DMS153 treated with DMSO at 0.1 percent for 48 hours (cell line): Measurements from ENCODE around the gene OR5C1.
A peak's percentile ranks its signal among the peaks of the same experiment; 100 is the strongest.

Experiments used
- DNase-seq: peaks from one replicate; lab custom pipeline; 2025; ENCODE audit not compliant: unreplicated experiment; lab: John Stamatoyannopoulos, UW

OR5C1 gene

DNA sequence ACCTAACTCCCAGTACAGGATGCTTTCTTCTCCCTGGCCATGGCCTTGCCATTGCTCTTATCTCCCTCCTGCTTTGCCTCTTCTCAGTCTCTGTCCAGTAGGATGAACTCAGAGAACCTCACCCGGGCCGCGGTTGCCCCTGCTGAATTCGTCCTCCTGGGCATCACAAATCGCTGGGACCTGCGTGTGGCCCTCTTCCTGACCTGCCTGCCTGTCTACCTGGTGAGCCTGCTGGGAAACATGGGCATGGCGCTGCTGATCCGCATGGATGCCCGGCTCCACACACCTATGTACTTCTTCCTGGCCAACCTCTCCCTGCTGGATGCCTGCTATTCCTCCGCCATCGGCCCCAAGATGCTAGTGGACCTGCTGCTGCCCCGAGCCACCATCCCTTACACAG lies at the start of gene OR5C1:
OR5C1 (plus strand) TSS at position 103 of the 400 bp plus-strand sequence; CDS start at position 103, 0 bp downstream.
- DNase-seq, result no peak

DNA sequence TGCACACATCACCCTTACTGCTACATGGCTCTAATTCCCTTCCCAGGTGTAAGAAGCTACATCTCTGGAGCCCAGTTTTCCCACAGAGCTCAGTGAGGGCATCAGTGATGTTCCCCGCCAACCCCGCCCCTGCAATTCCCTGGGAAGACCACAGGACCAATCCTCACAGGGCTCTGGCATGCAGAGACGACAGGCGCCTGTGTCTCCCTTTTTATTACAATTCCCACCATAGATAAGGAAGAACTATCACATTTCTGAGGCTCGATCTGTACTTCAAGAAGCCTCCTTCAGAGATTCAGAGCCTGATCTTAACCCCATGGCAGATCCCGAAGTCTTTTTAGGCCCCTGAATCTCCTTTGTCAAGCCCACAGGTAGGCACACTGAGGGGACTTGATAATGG lies 46.7 kb upstream of the OR5C1 start, which contains the start of gene OR1L6:
OR1L6 (plus strand) TSS at position 301 of the 400 bp plus-strand sequence. CDS start 7,545 bp downstream, outside the sequence.
- no peak for DNase-seq

DNA sequence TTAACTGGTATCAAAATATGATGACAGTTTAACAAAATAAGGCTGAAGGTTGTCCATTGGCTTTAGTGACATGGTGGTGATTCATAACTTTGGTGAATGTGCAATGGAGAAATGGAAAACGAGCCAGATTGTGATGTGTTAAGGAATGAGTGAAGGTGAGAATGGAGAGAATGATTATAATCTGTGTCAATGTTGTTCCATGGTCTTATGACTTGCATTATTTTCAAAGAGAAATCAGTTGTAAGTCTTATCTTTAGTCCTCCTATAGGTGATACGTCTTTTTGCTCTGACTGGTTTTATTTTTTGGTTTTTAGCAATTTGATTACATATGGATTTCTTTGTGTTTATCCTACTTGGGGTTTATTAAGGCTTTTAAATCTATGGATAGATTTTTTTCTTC lies 33.9 kb upstream of the OR5C1 start:
- no peak for DNase-seq

DNA sequence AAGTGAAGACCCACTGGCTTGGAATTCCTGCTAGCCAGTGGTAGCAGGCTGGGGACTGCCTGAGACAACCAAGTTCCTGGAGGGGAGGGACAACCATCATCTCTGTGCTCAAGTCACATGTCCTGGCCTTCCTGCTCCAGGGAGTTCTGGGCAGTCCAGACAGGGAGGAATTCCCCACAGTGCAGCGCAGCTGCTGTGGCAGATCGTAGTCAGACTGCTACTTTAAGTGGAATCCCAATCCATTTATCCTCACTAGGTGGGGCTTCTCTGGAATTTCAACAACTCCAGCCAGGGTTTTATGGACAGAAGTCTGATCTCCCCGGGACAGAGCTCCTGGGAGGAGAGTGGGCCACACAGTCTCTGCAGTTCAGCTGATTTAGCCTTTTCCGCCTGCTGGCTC lies 20.9 kb upstream of the OR5C1 start:
- DNase-seq, result no peak

DNA sequence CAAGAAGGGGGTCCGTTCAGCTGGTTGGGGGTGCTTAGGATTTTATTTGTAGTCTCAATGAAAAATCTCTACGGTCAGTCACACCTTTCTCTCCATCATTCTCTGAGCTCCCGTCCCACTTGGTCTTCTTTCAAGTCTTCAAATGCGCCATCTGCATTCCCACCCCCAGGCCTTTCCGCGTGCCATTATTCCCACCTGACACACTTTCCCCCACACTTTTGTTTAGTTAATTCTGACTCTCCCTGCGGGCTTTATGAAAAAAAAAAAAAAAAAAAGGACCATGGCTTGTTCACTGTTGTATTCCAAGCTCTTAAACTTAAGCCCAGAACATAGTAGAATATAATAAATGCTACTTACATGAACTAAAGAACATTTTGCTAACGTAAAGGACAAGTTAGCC lies 11.7 kb upstream of the OR5C1 start:
- DNase-seq, result no peak

DNA sequence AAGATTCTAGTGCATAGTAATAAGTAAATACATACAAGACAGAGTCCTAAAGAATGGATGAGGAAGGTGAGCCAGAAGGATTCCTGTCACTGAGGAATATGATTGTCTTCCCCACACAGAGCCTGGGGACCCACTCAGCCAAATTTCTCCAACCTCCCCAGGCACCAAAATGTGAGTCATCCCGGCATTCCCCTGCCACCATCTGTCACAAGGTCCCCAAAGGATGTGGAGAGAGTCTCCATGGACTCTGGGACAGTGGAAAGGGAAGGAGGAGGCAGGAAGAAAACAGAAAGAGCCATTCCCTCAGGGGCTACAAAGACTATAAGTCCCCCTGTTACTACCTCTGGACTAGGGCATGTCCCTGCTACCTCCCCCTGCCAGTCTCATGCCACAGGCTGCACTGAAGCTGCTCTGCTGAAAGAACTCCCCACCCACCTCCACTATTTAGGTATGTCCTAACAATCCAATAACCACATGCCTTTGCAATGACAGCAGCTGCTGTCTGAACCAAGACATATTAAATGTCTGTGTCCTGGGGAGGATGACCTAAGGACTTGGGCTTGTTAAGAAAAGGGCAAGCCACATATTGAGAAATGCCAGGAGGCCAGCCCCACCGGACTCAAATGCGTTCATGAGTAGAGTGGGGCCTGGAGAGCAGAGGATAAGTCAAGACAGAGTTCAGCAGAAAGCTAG lies 10.7 kb upstream of the OR5C1 start:
- no peak for DNase-seq

DNA sequence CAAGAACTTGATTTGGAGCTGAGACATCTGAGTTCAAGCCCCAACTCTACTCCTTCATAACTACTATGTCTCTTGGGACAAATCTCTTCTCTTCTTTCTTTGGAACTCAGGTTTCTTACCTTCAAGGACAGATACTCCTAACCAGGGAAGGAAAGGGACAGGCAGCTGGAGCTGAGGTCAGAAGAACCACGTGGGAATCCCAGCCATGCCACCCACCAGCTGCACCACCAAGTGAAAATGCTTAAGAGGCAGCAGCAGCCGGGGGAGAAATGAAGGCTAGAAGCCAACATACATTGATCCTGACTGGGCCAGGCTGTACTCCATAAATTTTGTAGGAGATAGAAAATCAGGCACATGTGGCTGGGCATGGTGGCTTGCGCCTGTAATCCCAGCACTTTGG lies 9.6 kb upstream of the OR5C1 start:
- no peak for DNase-seq

DNA sequence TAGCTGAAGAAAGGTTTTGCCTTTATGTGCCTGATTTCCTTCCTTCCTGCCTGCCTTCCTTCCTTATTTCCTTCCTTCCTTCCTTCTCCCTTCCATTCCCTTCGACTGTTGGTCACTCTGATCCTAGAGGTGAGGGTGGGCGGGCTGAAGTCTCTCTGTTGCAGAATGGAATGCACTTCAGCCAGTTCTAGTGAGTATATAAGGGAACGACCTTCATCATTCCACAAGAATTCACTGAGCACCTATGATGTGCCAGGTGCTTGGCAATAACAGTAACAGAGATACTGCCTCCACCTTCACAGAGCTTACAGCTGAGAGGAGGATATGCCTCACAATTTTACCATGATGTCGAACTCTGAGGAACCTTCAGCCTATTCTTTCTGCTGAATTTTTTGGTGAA lies 8.7 kb upstream of the OR5C1 start:
- no peak for DNase-seq

DNA sequence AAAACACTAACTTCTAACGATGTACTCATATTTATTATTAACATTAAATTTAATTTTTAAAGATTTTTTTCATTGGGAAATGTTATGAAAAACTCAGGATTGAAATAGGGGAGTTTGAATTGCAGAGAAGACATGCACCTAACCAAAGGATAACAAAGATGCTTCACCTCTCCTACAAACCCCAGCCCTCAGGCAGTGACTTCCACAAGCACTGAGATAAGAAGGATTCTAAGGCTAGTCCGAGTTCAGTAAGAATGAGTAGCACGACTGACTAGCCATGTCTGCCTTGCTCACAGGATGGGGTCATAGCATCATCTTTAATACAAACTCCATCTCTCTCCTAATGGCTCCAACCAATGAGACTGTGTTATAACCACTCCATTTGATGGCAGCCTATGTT lies 7.1 kb upstream of the OR5C1 start:
- no peak for DNase-seq

DNA sequence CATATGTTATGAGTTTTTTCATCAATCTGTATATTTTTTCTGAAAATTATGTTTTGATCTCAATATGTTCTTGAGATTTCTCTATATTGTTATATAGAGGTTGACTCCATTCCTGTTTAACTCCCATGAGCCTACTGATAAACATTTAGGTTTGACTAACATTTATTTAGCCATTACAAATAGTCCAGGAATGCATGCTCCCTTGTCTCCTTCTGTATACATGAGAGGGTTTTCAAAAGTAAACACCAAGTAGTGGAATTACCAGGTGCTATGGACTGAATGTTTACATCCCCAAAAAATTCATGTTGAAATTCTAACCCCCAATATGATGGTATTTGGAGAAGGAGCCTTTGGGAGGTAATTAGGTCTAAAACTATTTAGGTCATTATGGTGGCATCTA lies 3.5 kb upstream of the OR5C1 start:
- DNase-seq, result no peak

DNA sequence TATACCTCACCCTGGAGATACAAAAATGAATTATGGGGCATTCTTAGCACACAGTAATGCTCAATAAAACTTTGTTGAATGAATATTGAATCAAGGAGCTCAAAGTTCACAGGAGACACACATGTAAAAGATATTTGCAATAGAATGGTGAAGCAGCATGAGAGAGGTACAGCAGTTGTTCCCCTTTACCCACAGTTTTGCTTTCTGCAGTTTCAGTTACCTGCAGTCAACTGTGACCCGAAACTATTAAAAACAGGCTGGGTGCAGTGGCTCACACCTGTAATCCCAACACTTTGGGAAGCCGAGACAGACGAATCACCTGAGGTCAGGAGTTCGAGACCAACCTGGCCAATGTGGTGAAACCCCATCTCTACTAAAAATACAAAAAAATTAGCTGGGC lies 2.4 kb upstream of the OR5C1 start:
- DNase-seq, result no peak

DNA sequence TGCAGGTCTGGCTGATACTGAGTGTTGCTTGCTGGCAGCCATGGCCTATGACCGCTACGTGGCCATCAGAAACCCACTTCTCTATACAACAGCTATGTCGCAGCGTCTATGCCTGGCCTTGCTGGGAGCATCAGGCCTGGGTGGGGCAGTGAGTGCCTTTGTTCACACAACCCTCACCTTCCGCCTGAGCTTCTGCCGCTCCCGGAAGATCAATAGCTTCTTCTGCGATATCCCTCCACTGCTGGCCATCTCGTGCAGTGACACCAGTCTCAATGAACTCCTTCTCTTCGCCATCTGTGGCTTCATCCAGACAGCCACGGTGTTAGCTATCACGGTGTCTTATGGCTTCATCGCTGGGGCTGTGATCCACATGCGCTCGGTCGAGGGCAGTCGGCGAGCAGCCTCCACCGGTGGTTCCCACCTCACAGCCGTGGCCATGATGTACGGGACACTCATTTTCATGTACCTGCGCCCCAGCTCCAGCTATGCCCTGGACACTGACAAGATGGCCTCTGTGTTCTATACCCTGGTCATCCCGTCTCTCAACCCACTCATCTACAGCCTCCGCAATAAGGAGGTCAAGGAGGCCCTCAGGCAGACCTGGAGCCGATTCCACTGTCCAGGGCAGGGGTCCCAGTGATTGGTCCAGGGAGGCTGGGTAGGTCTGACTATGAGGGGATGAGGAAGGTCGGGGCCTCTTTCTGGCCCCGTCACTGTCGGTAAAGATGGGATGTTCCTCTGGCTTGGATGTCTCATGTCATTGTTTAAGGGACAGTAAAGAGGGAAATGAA lies 718 bp downstream of the OR5C1 start:
- no peak for DNase-seq

DNA sequence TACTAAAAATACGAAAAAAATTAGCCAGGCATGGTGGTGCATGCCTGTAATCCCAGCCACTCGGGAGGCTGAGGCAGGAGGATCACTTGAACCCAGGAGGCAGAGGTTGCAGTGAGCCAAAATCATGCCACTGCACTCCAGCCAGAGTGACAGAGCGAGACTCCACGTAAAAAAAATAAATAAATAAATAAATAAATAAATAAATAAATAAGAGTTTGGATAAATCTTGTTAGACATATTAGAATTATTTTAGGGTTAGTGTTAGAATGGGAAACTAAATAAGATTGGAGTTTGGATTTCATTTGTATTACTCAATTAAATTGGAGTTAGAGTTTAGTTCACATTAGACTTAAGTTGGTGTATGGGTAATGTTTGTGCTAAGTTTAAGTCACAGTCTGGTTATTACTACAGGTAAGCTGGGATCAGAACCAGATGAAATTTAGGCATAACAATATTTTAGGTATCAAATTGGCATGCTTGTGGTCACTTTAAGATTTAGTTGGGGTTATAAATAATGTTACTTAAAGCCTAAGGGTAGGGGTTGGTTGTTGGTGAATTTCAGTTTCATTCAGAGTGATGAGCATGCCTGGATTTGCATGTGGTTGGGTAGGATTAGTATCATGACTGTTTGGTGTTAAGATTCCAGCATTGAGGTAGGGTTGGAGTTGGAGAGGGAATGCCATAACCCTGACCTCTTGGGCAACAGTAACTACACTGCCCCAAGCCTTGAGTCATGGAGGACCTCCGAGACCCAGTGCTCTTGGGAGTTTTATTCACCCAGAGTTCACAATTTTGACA lies 3.3 kb downstream of the OR5C1 start:
- DNase-seq, result no peak

DNA sequence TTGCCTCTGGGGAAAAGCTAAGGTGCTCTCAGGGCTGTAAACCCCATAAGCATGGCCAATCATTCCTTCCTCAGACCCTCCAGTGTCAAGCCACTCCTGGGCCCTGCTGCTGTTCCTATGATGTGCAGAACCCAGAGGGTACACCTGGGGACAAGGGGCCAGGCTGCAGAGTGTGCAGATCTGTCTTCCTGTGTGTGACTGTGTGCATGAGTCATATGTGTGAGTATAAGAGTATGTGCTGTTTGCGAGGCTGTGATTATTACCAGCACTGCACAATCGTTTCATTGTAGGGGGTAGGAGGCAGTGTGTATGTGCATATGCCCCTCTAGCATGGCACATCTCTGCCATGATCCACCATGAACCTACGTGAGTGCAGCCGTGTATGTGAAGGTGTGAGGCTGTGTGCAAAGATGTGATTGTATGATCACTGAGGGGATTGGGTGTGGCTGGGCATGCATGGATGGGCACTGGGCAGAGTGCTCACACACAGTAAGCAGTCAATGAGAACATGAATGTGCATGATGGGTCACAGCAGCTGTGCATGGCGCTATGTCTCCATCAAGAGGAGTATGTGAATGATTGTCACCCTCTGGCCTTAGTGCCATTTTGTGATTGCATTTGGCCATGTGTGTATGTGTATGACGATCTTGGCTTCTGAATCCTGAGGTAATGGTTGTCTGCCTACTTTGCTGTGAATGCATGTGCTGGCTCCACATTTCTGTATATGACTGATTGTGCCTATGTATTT lies 8.8 kb downstream of the OR5C1 start:
- no peak for DNase-seq

DNA sequence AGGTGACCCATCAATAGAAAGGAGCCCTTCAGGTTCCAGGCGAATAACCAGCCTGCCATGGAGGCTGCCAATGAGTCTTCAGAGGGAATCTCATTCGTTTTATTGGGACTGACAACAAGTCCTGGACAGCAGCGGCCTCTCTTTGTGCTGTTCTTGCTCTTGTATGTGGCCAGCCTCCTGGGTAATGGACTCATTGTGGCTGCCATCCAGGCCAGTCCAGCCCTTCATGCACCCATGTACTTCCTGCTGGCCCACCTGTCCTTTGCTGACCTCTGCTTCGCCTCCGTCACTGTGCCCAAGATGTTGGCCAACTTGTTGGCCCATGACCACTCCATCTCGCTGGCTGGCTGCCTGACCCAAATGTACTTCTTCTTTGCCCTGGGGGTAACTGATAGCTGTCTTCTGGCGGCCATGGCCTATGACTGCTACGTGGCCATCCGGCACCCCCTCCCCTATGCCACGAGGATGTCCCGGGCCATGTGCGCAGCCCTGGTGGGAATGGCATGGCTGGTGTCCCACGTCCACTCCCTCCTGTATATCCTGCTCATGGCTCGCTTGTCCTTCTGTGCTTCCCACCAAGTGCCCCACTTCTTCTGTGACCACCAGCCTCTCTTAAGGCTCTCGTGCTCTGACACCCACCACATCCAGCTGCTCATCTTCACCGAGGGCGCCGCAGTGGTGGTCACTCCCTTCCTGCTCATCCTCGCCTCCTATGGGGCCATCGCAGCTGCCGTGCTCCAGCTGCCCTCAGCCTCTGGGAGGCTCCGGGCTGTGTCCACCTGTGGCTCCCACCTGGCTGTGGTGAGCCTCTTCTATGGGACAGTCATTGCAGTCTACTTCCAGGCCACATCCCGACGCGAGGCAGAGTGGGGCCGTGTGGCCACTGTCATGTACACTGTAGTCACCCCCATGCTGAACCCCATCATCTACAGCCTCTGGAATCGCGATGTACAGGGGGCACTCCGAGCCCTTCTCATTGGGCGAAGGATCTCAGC lies 11.6 kb downstream of the OR5C1 start, which contains the start of gene OR1K1:
OR1K1 (plus strand) TSS at position 58 of the 995 bp plus-strand sequence; CDS start at position 58, 0 bp downstream.
- no peak for DNase-seq

DNA sequence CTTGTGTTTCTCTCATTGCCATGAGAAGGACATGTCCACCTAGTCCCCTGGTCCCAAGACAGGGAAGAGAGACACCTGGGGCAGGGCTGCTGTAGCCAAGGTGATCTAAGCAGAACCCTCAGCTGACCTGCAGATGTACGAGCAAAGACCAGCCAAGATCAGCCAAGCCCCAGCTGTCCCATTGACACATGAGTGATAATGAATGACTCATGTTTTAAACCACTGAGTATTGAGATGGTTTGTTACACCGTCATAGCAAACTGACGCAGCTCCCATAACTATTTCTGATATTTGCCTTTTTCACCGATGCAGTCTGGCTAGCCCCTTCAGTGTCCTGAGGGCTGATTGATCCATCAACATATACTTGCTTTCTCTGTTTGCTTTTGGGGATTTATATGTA lies 17.9 kb downstream of the OR5C1 start:
- no peak for DNase-seq

DNA sequence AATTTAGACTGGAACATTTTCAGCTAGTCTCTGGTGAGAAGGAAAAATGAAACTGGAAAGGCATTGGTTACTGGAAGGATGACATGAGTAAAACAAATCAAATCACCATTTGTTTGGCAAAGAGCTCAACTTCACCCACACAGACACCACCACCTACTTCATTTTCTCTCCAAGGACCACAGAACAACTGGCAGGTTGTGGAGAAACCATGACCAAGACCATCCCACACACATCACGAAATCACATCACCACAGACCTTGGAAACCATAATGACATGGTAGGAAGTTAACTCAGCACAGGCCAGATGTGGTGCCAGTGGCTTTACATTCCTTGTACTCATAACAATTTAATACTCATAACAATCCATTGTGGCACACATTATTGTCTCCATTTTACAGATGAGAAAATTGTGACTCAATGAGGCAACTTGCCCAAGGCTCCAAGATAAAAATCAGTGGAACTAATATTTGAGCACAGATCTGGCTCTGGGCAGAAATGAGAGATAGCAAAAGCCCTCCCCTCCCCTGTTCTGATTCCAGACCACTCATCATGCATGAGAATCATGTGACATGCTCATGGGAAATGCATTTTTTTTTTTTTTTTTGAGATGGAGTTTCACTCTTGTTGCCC lies 18.7 kb downstream of the OR5C1 start:
- DNase-seq, result no peak

DNA sequence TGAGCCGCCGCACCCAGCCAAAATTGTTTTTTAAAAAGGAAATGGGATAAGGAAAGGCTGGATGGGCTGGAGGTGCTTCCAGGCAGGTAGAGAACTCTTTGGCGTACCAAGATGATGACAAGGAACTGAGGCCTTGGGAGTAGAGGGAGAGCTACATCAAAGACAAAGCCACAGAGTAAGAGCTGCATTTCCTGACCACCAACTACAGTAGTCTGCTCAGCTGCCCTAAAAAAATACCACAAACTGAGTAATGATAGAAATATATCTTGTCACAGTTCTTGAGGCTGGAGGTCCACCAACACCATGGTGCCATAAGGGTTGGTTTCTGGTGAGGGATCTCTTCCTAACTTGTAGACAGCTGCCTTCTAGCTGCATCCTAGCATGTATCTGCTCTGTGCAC lies 19.4 kb downstream of the OR5C1 start:
- DNase-seq, result no peak

DNA sequence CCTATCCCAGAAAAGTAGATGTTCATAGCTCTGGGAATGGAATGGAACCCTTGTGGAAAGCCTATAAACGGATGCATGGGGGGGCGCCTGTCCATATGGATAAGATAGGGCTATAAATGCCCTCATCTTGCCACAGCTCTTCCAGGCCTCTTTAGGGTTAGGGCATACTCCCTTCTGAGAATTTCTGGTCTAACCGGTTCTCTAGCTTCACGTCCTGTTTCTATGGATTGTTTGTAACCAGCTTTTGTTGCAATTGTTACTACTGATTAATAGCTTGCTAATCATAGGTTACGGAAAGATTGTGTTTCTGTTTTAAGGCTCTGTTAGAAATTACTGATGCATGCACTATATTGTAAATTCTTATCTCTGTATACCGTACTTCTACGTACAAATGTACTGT lies 20.5 kb downstream of the OR5C1 start:
- DNase-seq, result peak; percentile 89
